Dedifferentiated amniotic fluid mesenchymal stem cell (primary cell): ENCODE data around the gene IGF2.
"Not testable (repeated sequence)": the region's sequence is repeated elsewhere in the genome, so short reads cannot be mapped to it uniquely, and the experiment has no call there.

Source experiments
- DNase-seq: peaks from one replicate; pipeline ENCODE4 v3.0.0-alpha.2; 2016; ENCODE audit errors: extremely low spot score

IGF2 gene

GRCh38 chr11:2136952-2137201, 2.3 kb downstream of the IGF2 start:
- DNase-seq: no peak

GRCh38 chr11:2136209-2136951, 2.8 kb downstream of the IGF2 start:
- no peak for DNase-seq

GRCh38 chr11:2135648-2136201, 3.5 kb downstream of the IGF2 start:
- DNase-seq: no peak

GRCh38 chr11:2135018-2135569, 4.1 kb downstream of the IGF2 start:
- no peak for DNase-seq

GRCh38 chr11:2134022-2135010, 4.9 kb downstream of the IGF2 start:
- no peak for DNase-seq

- no peak for DNase-seq
Measured at GRCh38 chr11:2133241-2134021, 5.8 kb downstream of the IGF2 start.

- no peak for DNase-seq
Measured at GRCh38 chr11:2132874-2133240, 6.3 kb downstream of the IGF2 start.

- DNase-seq: no peak
Measured at GRCh38 chr11:2132246-2132645, 6.9 kb downstream of the IGF2 start.

GRCh38 chr11:2131371-2132236, 7.6 kb downstream of the IGF2 start:
- no peak for DNase-seq

GRCh38 chr11:2130881-2131352, 8.3 kb downstream of the IGF2 start:
- no peak for DNase-seq

GRCh38 chr11:2129699-2130366, 9.4 kb downstream of the IGF2 start:
- no peak for DNase-seq

- DNase-seq: no peak
Measured at GRCh38 chr11:2129308-2129698, 9.9 kb downstream of the IGF2 start.

GRCh38 chr11:2128511-2129307, 10.5 kb downstream of the IGF2 start:
- no peak for DNase-seq

- DNase-seq: no peak
Measured at GRCh38 chr11:2128130-2128510, 11.1 kb downstream of the IGF2 start.

- no peak for DNase-seq
Measured at GRCh38 chr11:2127482-2128129, 11.6 kb downstream of the IGF2 start.

- no peak for DNase-seq
Measured at GRCh38 chr11:2126520-2127085, 12.6 kb downstream of the IGF2 start.

- not testable (repeated sequence) for DNase-seq
Measured at GRCh38 chr11:2124736-2125484, 14.3 kb downstream of the IGF2 start.

GRCh38 chr11:2123628-2123960, 15.6 kb downstream of the IGF2 start:
- DNase-seq: no peak
